ENCODE measurements around the gene CCNG1.
"Not testable (repeated sequence)": the region's sequence is repeated elsewhere in the genome, so short reads cannot be mapped to it uniquely, and the experiment has no call there.

The CCNG1 gene, protein sequence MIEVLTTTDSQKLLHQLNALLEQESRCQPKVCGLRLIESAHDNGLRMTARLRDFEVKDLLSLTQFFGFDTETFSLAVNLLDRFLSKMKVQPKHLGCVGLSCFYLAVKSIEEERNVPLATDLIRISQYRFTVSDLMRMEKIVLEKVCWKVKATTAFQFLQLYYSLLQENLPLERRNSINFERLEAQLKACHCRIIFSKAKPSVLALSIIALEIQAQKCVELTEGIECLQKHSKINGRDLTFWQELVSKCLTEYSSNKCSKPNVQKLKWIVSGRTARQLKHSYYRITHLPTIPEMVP

GRCh38 chr5:163437309-163438182 lies at the start of gene CCNG1:
TSS of gene CCNG1 (plus strand) at chr5:163437595. CDS start at chr5:163439257, 1,662 bp downstream.
- DNase-seq (ENCODE audit: insufficient read length, low spot score) (peak; percentile 91), FAIRE-seq (peak; percentile 80)

GRCh38 chr5:163395792-163396191 lies 41.6 kb upstream of the CCNG1 start:
- DNase-seq (ENCODE audit: insufficient read length, low spot score) (no peak), FAIRE-seq (no peak)

DNA sequence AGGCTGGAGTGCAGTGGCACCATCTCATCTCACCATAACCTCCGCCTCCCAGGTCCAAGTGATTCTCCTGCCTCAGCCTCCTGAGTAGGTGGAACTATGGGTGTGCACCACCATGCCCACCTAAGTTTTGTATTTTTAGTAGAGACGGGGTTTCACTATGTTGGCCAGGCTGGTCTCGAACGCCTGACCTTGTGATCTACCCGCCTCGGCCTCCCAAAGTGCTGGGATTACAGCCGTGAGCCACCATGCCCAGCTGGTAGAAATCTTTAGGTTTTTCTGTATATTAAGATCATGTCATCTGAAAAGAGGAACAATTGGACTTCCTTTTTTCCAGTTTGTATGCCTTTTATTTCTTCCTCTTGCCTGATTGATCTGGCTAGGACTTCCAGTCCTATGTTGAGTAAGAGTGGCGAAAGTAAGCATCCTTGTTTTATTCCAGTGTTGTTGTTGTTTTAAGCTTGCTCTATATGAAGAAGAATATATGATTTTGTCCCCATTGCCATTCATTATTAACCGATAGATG lies 40.5 kb upstream of the CCNG1 start:
- not testable (repeated sequence) for FAIRE-seq; DNase-seq (ENCODE audit: insufficient read length, low spot score)

DNA sequence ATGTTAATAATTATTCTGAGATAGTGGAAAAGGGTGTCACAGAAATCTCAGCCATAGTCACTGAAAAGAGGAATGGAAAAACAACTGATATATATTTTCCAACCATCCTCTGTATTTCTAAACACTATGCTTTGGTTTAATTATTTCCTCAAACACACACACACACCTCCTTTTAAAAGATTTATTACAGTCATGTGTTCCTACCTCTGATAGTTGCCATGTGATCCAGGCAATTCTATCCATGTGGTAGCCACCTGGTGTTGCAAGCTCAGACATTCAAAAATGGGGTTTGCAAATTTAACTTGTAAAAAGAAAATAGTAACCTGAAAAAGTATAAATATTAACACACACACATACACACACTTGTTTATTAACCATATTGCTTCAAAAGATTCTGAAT lies 40.0 kb upstream of the CCNG1 start:
- DNase-seq (ENCODE audit: insufficient read length, low spot score) (no peak), FAIRE-seq (no peak)

DNA sequence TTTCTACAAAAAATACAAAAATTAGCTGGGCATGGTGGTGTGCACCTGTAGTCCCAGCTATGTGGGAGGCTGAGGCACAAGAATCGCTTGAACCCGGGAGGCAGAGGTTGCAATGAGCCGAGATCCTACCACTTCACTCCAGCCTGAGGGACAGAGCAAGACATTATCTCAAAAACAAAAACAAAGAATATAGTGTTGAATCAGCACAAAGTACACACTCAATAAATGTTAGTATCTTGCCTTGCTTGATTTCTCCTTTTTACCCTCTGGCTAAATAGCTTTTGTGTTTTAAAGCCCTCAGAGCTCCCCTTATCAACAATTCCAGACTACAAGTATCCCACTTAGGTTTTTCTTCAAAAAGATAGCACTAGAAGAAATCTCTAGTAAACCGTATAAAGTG lies 37.5 kb upstream of the CCNG1 start:
- FAIRE-seq (no peak), DNase-seq (ENCODE audit: insufficient read length, low spot score) (no peak)

- FAIRE-seq (no peak), DNase-seq (ENCODE audit: insufficient read length, low spot score) (no peak)
These were observed 36.1 kb upstream of the CCNG1 start for GRCh38 chr5:163401271-163401670.

- FAIRE-seq (no peak), DNase-seq (ENCODE audit: insufficient read length, low spot score) (no peak)
These were observed 35.4 kb upstream of the CCNG1 start for GRCh38 chr5:163402007-163402406.

- no peak for DNase-seq (ENCODE audit: insufficient read length, low spot score)
- FAIRE-seq, result no peak
These were observed 32.8 kb upstream of the CCNG1 start for GRCh38 chr5:163404364-163405173.

- no peak for DNase-seq (ENCODE audit: insufficient read length, low spot score)
- no peak for FAIRE-seq
These were observed 30.2 kb upstream of the CCNG1 start for GRCh38 chr5:163407034-163407655.

DNA sequence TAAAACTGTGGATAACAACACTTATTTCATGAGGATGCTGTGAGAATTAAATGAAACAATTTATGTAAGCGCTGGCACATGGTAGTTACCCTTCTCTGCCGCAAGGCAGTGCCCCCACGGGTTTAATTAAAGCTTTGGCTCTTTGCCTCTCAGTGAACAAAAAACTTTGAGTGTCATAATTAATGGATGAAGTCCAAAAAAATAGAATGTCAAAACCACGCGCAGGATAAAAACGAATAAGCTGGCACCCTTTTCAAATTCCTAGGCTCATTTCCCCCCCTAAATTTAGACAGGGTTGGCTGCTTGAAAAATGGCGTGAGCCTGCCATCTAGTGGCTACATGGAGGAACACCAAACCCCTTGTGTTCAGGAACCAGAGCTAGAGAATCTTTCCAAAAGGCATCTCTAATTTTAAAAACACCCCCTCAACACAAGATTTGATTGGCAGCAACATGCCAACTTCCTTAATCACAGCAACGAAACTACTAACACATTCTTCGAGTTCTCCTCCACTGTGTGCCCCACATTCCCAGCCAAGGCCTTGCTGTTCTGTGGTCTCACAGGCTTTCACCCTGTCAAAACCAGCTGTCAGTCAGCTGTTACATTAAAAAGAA lies 29.0 kb upstream of the CCNG1 start:
- peak; percentile 52 for DNase-seq (ENCODE audit: insufficient read length, low spot score)

GRCh38 chr5:163409384-163409783 lies 28.0 kb upstream of the CCNG1 start:
- no peak for DNase-seq (ENCODE audit: insufficient read length, low spot score)
- no peak for FAIRE-seq

More for the DNA sequence above, 29.0 kb upstream of the CCNG1 start:
- FAIRE-seq, result no peak

DNA sequence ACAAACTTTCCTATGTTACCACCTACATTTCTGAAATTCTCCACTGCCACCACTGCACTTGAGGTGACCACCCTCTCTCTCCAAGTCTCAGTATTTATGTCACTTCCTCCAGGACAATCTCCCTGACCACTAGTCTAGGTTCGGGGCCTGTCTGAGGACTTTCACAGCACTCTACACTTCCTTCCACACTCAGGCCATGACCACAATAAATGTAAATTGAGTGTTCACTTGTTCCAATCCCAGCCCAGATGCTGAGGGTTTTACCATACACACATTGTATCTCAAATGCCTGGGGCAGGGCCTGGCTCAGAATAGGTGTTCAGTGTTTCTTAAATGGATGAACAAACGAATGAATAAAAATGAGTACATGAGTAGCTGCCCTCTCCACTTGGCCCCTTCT lies 26.9 kb upstream of the CCNG1 start:
- FAIRE-seq (no peak), DNase-seq (ENCODE audit: insufficient read length, low spot score) (no peak)

DNA sequence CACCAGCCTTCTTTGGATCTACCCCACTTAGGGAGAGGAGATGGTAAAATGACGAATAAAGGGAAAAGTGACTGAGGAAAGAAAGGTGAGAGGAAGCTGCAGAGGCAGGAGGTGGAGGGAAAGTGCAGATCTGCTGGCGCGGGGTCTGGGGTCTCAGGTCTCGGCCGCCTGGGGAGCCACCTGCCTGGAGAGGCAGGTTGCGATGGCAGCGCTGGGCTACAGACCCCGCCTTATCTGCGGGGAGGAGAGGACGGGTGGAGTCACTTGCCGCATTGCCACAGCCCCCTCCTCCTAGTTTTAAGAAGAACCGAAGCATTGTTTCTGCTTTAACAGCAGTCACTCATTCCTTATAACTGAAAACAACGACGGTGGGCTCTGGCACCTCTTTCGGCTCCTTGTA lies 21.7 kb upstream of the CCNG1 start:
- not testable (repeated sequence) for DNase-seq (ENCODE audit: insufficient read length, low spot score); FAIRE-seq

GRCh38 chr5:163424836-163425235 lies 12.6 kb upstream of the CCNG1 start:
- DNase-seq (ENCODE audit: insufficient read length, low spot score), result no peak
- no peak for FAIRE-seq

DNA sequence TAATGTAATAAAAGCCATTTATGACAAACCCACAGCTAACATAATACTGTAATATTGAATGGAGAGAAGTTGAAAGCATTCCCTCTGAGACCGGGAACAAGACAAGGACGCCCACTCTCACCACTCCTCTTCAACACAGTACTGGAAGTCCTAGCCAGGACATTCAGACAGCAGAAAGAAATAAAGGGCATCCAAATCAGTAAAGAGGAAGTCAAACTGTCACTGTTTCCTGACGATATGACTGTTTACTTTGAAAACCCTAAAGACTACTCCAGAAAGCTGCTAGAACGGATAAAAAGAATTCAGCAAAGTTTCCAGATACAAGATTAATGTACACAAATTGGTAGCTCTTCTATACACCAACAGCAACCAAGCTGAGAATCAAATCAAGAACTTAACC lies 11.3 kb upstream of the CCNG1 start:
- FAIRE-seq; DNase-seq (ENCODE audit: insufficient read length, low spot score): not testable (repeated sequence)

DNA sequence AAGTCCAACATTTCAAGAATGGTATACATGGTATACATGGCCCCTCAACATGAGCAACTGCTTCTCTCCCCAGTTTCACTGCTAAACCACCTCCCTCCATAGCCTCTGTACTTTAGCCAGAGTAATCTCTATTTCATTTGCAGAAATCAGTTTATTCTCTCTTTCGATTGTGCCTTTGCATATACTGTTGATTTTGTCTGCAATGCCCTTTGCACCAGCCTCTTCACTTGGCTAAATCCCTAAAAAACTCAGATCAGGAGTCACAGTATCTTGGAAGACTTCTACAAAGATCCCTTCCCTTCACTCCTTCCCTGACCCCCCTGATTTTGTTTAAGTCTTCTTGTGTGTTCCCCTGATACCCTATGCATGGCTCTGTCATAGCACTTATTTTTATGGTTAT lies 4.9 kb upstream of the CCNG1 start:
- DNase-seq (ENCODE audit: insufficient read length, low spot score) (no peak), FAIRE-seq (no peak)

- FAIRE-seq, result no peak
- DNase-seq (ENCODE audit: insufficient read length, low spot score), result no peak
These were observed 4.1 kb upstream of the CCNG1 start for GRCh38 chr5:163433271-163433670.

- no peak for FAIRE-seq
- DNase-seq (ENCODE audit: insufficient read length, low spot score), result no peak
These were observed 3.0 kb upstream of the CCNG1 start for GRCh38 chr5:163434401-163434866.

DNA sequence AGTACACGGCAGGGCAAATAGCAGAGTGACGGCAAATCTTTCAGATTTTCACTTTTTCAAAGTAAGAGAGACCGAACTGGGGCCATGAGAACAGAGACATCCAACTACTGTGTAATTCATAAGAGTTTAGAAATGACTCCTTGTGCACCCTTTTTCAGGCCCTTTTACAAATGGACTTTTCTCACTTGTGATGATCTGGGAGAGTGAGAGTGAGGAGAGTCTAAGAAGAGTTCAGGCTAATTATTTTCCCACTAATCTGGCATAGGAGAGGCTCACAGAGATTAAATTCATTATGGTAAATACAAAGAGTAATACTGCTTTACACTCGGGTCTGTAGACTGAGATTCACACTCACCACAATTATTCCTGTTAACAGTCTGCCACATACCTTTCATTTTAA lies 880 bp upstream of the CCNG1 start:
- no peak for DNase-seq (ENCODE audit: insufficient read length, low spot score)
- no peak for FAIRE-seq

DNA sequence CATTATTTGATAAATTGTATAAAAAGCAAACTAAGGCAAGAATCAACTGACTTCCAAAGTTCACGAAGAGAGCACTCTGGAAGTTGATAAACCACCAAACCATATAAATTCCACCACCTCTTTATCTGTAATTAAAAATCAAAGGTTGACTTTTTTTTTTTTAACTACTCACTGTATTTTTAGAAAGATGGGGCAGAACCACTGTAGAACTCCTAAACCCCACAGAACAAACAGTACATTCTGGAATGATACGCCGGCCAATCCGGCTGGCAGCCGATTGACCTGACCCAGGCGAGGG lies 435 bp upstream of the CCNG1 start:
- FAIRE-seq, result no peak
- no peak for DNase-seq (ENCODE audit: insufficient read length, low spot score)
